Measurements from ENCODE around the gene SFR1.

SFR1 gene, protein sequence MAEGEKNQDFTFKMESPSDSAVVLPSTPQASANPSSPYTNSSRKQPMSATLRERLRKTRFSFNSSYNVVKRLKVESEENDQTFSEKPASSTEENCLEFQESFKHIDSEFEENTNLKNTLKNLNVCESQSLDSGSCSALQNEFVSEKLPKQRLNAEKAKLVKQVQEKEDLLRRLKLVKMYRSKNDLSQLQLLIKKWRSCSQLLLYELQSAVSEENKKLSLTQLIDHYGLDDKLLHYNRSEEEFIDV

DNA sequence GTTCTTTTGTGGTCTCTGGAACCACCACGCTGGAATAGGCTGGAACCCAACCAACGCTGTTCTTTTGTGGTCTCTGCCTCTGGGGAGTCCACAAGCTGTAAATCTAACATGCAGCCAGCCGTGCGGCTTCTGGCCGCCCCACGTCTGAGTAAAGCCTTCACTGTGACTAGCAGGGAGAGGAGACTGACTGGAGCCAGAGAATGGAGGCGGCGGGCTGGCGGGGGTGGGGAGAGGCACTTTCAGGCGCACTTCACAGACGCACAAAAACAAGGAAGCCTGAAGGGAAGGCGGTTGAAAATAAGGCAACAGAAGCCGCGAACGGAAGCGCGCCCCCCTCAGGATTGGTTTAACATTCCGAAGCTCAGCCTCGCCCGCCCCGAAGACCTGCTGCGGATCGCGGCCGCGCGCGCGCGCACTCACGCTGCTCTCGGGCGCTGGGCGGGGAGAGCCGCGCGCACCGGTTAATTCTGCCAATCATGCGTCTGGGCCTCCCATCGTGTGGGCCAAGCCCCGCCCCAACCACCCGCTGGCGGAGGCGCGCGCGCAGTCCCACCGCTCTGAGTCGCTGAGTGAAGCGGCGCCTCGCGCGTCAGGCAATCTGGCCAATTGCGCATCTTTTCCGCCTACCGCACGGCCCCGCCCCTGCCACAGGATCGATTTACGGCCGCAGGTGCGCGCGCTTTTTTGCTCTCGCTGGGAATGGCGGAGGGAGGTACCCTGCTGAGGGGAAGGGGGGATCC is at the start of gene SFR1:
Gene SFR1, plus strand, starts transcription at position 687 of the 740 bp plus-strand sequence. Its CDS starts 13 bp downstream, at position 700.
- peak; percentile 98 to 99 (median 98) for DNase-seq (ENCODE audit: low read depth in 3 of 3)

DNA sequence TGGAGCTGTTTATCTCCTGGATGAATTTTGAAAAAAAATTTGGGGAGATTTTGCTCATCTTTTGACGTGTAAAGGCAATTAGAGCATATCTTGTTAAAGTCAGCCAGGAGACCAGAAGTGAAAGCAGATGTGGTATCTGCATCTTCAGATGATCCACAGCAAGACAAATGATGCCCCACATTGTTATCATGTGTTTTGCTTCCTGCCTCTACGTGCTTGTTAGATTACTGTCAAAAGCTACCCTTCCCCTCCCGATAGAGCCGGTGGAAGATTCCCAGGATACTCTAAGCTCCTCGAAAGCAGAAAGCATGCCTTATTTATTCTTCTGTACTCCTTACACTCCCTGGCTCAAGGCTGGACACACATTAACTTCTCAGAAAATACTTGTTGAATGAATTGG is 49.2 kb upstream of the SFR1 start:
- no peak for DNase-seq (ENCODE audit: low read depth in 3 of 3)

DNA sequence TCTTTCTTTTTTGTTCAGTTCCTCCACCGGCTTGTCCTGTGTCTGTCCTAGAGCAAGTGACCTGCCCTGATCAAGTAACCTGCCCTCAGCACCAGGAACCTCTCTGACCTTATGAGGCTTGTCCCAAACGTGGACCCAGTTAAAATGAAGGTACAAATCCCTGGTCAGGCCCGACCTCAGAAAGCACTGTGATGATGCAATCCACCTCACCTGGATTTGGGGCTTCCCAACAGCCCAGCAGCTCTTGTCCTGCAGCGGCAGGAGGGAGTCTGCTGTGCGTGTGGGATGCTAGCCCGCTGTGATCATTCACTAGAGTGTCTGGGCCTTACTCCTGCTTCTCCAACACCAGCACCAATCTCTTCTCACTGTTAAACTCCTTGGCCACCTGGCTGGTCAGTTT is 47.5 kb upstream of the SFR1 start:
- no peak for DNase-seq (ENCODE audit: low read depth in 3 of 3)

DNA sequence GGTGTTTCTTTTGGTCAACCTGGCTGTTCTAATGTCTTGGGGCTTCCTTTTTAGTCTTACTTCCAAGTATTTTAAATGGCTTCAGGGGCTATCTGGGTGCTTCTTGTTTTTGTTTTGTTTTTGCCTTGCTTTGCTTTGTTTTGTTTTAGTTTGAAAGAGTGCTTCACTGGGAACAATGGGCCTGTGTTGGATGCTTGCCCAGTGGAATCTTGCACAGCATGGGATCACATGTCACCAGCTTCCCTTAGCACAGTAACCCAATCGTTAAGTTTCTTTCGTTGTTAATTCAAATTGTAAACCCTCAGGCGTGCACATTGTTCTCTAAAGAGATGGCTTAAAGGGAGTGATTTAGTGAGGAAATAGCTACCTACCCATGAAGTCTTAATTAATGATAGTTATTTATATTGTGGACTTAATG is 45.2 kb upstream of the SFR1 start:
- no peak for DNase-seq (ENCODE audit: low read depth in 3 of 3)

DNA sequence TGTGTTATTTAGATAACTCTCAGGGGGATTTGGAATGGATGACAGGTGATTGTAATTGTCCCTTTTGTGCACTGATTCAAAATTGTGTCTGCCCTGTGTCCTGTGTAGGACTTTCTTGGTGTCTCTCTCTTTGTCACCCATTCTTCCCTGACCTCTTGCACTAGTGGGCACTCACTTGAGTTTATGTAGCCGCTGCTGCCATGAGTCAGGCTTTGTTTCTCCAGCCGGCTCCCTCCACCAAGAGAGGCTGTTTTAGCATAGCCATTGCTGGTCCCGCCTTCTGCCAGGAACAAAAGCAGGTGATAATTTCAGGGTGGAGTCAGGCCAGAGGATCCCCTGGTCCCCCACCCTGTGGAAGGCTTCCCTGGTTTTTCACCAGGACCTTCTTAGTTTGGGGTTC is 44.7 kb upstream of the SFR1 start:
- DNase-seq (ENCODE audit: low read depth in 3 of 3): no peak

DNA sequence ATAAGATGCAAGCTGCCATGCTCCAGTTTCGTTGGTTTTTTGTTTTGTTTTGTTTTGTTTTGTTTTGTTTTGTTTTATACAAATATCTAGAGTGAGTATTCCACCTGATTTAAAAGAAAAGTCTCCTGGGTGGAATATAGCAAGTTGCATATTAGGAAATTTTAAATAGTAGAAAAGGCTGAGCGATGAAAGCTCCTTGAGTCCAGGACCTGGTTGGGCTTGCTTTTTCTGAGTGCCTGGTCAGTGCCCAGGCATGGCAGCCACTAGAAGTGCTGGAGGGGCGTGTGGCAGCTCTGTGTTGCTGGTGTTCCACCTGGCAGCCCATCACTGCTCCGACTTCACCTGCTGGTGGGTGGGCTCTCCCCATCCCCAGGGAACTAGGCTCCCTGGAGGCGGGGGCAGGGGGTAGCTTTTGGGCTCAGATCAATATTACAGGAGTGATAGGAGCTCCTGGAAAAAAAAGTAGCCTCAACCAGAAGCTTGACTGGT is 44.3 kb upstream of the SFR1 start:
- no peak for DNase-seq (ENCODE audit: low read depth in 3 of 3)

DNA sequence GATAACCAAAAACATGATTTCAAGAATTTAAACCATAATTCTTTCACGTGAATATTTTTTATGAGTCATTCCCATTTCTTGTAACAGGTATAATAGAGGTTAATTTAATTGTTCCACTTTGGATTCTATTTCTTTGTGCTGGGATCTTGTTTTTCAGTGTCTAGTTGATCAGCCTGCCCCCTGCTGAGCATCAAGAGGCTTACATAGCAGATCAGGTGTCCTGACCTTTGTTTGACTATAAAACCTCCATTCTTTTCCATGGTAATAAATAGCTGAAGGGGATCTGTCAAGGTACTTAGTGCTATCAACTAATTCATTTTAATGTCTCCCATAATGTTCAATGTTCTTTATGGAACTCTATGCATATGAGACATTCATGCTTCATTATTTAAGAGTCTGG is 41.2 kb upstream of the SFR1 start:
- no peak for DNase-seq (ENCODE audit: low read depth in 3 of 3)

DNA sequence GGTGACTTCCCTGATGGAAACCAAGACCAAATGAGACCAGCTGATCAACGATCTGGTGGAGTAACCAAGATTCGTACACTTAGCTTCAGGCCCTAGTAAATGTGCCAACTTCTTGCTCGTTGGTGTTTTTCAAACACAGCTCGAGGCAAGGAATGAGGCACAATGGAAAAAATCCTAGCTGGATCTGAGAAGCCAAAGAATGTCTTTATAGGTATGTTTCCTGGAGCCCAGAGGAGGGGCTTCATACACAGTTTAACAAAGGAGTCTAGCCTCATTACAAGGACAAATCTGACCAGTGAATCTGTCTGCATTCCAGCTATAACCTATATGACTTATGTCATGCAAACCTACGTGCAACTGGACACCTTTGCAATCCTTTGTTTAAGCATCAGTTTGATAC is 40.0 kb upstream of the SFR1 start:
- no peak for DNase-seq (ENCODE audit: low read depth in 3 of 3)

DNA sequence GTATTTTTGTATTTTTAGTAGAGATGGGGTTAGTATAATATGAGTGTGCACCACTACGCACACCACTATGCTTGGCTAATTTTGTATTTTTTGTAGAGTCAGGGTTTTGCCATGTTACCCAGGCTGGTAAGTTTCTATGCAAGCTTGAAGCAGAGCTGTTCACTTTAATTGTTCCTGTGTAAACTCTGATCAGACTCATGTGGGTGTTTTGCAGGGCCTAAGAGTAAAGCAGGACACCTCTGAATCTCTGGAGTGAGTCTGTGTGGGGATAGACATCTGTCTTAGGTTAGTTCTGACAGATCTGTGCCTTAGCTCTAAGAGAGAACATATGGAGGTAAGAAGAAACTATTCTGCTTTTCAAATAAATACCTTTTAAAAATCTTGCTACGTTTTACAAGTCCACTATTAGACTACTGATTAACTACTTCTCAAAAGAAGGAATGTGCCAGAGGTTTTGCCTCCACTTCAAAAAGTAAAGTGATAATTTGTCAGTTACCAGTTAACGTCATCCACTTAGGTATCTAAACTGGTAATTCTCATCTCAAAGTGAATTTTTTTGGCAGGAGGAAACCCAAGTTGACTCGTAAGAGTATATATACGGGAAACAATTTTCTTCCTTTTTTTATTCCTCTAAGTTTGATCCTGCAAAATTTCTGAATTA is 37.4 kb upstream of the SFR1 start:
- no peak for DNase-seq (ENCODE audit: low read depth in 3 of 3)

DNA sequence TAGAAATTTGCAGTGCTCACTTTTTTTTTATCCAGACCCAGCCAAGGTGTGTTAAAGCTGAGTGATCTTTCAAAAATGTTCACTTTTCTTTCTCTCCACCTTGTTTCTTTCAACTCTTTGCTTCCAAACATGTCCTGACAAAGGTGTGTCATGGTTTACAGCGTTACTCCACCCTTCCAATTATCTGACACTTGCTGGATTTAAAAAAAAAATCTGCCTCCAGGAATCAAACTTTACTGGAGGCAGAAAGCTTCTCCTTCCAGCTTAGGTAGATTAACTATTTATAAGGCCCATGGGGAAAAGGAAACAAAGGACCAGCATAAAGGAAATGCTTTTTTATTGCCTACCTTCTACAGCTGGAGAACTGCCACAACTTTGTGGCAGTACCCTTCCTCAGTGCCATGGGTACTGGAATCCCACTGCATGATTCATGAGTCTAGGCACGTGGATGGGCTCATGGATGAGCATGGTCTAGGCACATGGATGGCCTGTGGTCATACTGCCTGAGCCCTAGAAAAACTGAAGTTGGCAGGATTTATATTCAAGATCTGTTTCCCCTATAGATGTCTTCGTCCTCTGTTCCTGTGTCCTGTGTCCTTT is 36.1 kb upstream of the SFR1 start, which contains the start of gene COL17A1:
Gene COL17A1, minus strand, starts transcription at position 80 of the 600 bp plus-strand sequence. CDS start 5,207 bp downstream, outside the sequence.
- no peak for DNase-seq (ENCODE audit: low read depth in 3 of 3)

DNA sequence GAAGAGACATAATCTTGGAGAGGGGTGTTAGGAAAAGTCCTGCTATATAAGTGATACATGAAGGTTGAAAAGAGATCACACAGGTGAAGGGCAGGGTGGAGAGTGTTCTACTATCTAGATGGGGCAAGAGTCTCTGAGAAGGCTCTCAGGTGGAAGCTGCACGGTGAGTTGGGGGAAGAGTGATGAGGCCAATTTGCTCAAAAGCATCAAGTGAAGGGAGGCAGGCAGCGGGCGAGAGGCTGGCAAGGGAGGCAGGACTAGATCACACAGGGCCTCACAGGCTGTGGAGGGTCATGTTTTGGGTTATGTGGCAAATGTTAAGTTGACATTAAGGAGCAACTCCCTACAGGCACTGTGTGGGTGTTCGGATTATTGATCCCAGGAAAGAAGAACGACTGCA is 33.7 kb upstream of the SFR1 start:
- no peak for DNase-seq (ENCODE audit: low read depth in 3 of 3)

DNA sequence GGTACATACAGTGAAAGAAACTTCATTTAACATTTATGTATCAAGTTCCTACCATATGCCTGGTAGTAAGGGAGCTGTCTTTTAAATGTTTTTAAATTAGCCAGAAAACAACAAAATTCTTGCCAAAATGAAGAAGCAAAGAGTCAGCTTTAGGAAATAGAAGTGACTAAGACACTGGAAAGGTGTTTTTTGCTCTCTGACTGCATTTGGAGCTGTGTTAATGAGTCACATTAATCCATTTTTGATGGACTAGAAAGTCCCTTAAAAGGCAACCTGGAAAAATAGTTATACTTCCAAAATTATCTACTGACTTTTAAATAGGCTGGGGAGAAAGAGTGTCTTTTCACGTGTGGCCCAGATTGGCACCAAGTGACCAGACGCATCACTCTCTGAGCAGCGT is 32.4 kb upstream of the SFR1 start:
- no peak for DNase-seq (ENCODE audit: low read depth in 3 of 3)

DNA sequence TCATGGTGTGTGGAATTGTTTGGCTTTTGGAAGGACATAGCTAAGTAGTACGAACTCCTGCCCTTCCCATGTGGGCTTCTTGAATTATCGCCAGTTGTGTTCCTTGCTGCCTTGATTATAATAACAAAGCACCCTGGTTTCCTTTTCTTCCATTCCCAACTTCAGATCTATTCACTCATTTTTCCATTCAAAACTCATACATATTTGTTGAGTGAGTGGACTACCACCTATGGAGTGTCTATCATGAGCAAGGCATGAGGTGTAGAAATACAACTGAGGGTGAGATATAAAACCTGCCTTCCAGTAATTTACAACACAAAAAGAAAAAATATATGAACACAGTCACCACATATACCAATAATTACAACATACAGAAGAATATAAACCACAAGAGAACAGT is 31.4 kb upstream of the SFR1 start:
- no peak for DNase-seq (ENCODE audit: low read depth in 3 of 3)

DNA sequence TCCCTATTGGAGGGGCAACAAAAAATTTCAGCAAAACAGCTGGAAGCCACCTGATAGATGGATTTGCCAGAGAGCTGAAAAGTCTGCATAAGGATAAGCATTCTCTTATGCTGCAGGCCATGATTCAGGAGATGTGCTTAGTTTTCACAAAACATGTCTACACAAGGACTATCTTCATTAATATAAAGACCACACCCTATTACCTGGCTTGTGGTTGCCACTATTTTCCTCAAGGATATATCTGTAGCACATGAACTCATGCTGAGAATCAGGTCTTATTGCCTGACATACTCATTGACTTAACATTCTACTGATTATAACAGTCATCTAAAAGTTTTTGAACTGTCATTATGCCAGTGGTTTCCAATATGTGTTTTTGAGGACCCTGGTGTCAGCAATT is 29.2 kb upstream of the SFR1 start:
- no peak for DNase-seq (ENCODE audit: low read depth in 3 of 3)

DNA sequence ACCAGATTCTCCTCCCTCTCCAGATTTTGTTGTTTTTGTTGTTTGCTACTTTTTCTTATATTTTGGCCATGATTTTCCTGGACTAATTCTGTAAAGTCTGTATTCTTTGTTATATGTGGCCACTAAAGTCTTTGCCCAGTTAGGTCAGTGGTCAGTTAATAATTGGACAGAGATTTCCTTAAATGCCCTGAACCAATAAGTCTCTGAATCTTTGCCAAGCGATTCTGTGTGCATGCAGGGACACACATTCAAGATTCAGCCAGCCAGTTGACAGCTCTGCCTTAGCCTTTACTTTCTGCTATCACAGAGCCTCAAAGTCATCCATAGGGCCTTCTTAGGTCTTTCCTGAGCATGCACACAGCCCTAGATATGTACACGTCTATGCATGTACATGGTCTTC is 25.3 kb upstream of the SFR1 start:
- DNase-seq (ENCODE audit: low read depth in 3 of 3): no peak

DNA sequence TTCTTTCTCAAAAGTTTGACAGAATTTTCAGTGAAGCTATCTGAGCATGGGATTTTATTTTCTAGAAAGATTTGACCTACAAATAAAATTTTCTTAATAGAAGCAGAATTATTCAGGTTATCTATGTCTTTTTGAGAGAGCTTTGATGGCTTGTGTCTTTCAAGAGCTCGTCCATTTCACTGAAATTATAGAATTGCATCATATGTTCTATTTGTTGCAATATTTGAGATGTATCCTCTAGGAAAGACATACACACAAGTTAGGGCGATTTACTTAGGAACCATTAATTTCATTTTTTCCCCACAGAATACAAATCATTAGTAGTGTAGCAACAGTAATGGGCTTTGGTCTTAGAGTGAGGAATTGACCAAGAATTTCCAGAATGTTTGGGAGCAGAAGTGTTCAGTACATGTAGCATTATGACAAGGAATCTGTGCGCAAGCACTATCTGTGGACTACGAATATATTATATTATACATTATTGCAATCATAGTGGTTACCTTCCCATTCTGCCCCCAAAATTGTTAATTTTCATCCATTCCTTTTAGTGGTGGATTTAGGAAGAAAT is 23.5 kb upstream of the SFR1 start:
- DNase-seq (ENCODE audit: low read depth in 3 of 3): no peak

DNA sequence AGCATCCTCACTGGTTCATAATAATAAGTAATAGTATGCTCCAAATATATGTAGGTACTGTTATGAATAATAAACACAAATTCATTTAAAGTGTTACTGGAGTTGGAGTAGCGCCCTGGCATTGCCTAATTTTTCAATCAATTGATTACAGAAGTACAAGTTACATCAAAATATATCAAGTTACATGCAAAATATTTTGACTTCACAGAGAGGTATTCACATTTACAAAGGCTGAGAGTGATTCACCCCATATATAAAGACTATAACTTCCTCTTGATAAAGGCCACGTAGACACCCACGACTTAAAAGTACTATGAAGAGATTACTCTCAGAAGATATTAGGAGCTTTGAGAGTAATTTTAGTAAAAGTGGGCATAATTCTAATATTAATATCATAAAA is 22.7 kb upstream of the SFR1 start:
- no peak for DNase-seq (ENCODE audit: low read depth in 3 of 3)

DNA sequence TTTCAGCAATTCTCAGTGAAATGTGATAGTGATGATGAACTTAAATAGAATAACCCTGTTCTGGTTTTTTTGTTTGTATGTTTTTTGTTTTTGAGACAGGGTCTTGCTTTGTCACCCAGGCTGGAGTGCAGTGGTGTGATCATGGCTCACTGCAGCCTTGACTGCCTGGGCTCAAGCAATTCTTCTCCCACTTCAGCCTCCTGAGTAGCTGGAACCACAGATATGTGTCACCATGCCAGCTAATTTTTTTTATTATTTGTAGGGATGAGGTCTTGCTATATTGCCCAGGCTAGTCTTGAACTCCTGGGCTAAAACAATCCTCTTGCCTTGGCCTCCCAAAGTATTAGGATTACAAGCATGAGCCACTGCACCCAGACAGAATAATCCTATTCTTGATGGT is 22.0 kb upstream of the SFR1 start:
- no peak for DNase-seq (ENCODE audit: low read depth in 3 of 3)

DNA sequence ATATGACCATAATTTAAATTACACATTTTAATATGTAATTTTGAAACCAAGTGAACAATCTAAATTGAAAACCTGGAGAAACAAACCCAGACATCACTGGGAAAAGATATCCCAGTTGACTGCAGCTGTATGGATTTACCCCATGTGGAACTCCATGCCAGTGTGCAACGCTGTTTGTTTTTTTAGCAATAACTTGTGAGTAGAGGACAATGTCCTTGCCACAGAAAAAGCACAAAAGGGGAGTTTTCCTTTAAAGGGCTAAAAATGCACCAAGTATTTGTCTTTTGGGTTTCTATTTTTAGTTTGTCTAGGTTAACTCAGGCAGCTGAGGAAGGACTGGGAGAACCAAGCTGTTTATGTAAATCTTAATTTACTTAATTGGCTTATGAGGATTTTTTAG is 21.2 kb upstream of the SFR1 start:
- DNase-seq (ENCODE audit: low read depth in 3 of 3): no peak

DNA sequence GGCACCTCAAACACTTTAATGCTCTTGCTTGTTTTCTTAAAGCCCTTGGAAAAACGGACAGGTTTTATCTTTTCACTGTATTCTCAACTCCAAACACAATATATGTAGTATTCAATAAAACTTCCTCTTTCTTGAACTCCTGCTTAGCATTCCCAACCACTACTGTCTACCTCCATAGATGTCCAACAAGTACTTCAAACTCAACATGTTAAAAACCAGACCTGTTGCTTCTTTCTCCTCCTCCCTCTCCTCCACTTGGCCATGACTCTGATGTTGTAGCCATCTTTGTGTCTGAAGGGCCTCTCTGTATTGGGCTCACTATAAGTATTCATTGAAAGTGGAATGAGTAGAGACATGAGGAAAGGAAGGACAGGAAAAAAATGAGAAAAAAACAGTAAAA is 20.1 kb upstream of the SFR1 start:
- DNase-seq (ENCODE audit: low read depth in 3 of 3): no peak

DNA sequence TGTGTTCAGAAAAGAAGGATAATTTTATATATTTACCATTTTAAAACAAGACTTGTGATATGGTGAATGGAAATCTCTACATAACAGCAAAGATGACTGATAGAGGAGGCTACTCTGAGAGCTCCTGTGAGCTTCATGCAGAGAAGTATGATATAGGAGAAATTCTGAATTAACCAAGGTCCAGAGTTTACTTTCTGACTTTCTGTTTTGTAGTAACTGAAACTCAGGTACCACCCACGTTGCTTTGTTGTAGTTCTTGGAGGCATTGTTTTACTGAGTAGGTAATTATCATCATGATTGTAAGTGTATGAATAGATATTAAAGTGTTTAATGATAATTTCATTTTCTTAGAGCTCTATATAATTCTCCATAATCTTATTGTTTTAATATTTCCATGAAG is 18.0 kb upstream of the SFR1 start:
- DNase-seq (ENCODE audit: low read depth in 3 of 3): no peak

DNA sequence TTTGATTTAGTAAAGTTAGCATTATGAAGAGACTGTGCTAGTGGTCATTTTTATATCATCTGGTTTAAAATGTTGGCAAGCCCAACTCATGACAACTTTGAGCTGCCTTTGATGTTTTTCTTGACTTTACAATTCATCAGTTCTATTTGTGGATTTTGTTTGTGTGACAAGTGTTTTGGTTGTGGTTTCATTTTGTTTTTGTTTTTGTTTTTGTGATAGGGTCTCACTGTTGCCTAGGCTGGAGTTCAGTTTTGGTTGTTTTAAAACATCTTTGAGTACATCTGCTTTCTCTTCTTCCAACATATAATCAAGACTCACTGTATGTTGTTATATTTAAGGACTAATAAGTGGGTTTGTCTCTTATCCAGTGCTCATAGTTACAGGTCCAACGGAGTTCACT is 17.6 kb upstream of the SFR1 start:
- no peak for DNase-seq (ENCODE audit: low read depth in 3 of 3)
